CD4-positive, alpha-beta memory T cell (primary cell): ENCODE results near the gene COL23A1. TPM values are rescaled to one million over a fixed set of nuclear protein-coding genes. Genes with fewer than 3 reads are reported as not detected.

ENCODE experiments used
- CTCF ChIA-PET: fragments of 350-600 bp; sonication (Branson Sonifier 250); formaldehyde crosslinking; loops from one replicate; lab custom pipeline; 2021; ENCODE audit warnings: inconsistent platforms; ENCODE audit not compliant: partially characterized antibody; lab: Charles Lee
- POLR2A ChIA-PET: fragments of 350-600 bp; sonication (Branson Sonifier 250); formaldehyde crosslinking; loops from one replicate; lab custom pipeline; 2021; ENCODE audit not compliant: partially characterized antibody; lab: Charles Lee
- DNase-seq, 5 donors: peaks; one replicate each; pipeline versions ENCODE4 v3.0.0 to v3.0.0-alpha.2; 2020 to 2022; ENCODE audit warnings: mixed read lengths in 1 of 5
- H3K27ac ChIP-seq: one replicate; pipeline ENCODE4 v1.7.0; 2013; ENCODE audit warnings: low read depth, low read length
- H3K27me3 ChIP-seq: 2 replicates; pipeline ENCODE4 v1.7.0; 2013; ENCODE audit warnings: mild to moderate bottlenecking, low read length, moderate library complexity; ENCODE audit not compliant: insufficient read depth
- H3K36me3 ChIP-seq: 2 replicates; pipeline ENCODE4 v1.7.0; 2013; ENCODE audit warnings: mild to moderate bottlenecking, low read length, moderate library complexity; ENCODE audit not compliant: insufficient read depth
- H3K4me1 ChIP-seq: 2 replicates; pipeline ENCODE4 v1.7.0; 2013; ENCODE audit warnings: mild to moderate bottlenecking, low read length, moderate library complexity; ENCODE audit not compliant: insufficient read depth
- H3K4me3 ChIP-seq, 2 donors: one replicate each; pipeline ENCODE4 v1.7.0; 2013; ENCODE audit warnings: low read length in 2 of 2, mild to moderate bottlenecking in 1 of 2
- H3K9me3 ChIP-seq, 2 donors: one replicate each; pipeline ENCODE4 v1.7.0; 2013; ENCODE audit warnings: low read length in 2 of 2, control low read depth in 1 of 2; ENCODE audit not compliant: control insufficient read depth in 1 of 2
- H3K27ac Mint-ChIP-seq, 7 donors: one replicate each; pipeline ENCODE4 v1.8.0; 2020 to 2021; ENCODE audit warnings: mixed read lengths in 7 of 7, mild to moderate bottlenecking in 6 of 7, inconsistent platforms in 3 of 7, moderate library complexity in 3 of 7
- H3K27me3 Mint-ChIP-seq, 2 donors: one replicate each; pipeline ENCODE4 v1.8.0; 2020 to 2021; ENCODE audit warnings: mixed read lengths in 2 of 2
- H3K36me3 Mint-ChIP-seq, 2 donors: one replicate each; pipeline ENCODE4 v1.8.0; 2020 to 2021; ENCODE audit warnings: mixed read lengths in 2 of 2, inconsistent platforms in 1 of 2, mild to moderate bottlenecking in 1 of 2
- H3K4me1 Mint-ChIP-seq, 4 donors: one replicate each; pipeline ENCODE4 v1.8.0; 2020 to 2021; ENCODE audit warnings: mixed read lengths in 4 of 4, mild to moderate bottlenecking in 1 of 4
- H3K4me3 Mint-ChIP-seq, 8 donors: one replicate each; pipeline ENCODE4 v1.8.0; 2020 to 2021; ENCODE audit warnings: mixed read lengths in 8 of 8, mild to moderate bottlenecking in 7 of 8, moderate library complexity in 6 of 8, inconsistent platforms in 3 of 8
- H3K9me3 Mint-ChIP-seq, 8 donors: one replicate each; pipeline ENCODE4 v1.8.0; 2020 to 2021; ENCODE audit warnings: mixed read lengths in 8 of 8, mild to moderate bottlenecking in 5 of 8, inconsistent platforms in 3 of 8, moderate library complexity in 1 of 8
- intact Hi-C: fragments of 100-400 bp; cut with micrococcal nuclease; formaldehyde crosslinking; loops from one replicate; pipeline ENCODE4 v1.15.1; 2023
- polyA plus RNA-seq, 2 donors: library from polyadenylated mRNA; unstranded; fragments of 300-500 nt; fragmentation: Illumina TruSeq; gene quantifications; one replicate each; pipeline ENCODE4 v1.2.3, GENCODE V29; 2021
- total RNA-seq, 2 experiments: library from RNA; stranded (reverse); gene quantifications; one replicate each; pipeline ENCODE4 v1.2.3, GENCODE V29; 2021

The COL23A1 gene
- total and polyA plus RNA-seq, 4 experiments from 2014 or later, result 0.17 to 0.25 TPM; not detected in 2

GRCh38 chr5:178283520-178283919, 306.7 kb downstream of the COL23A1 start:
- Histone ChIP-seq H3K27ac (no peak overlapping the region), H3K4me3 (no peak overlapping the region), H3K27me3 (no peaks in the 10 kb centered on the region), H3K4me1 (no peaks in the 10 kb centered on the region), H3K36me3 (no peaks in the 10 kb centered on the region), H3K9me3 (peaks cover 0 to 5% of the 10 kb centered on the region in 2 donors)
- H3K27ac Mint-ChIP-seq, result no peak overlapping the region
- H3K36me3 Mint-ChIP-seq, result peaks cover 0 to 9% of the 10 kb centered on the region in 2 donors
- CTCF ChIA-PET, result interaction anchor here (1.0 to 1.4 kb wide), 4 partner anchors 9 to 267 kb away, joined by 3 to 4 read pairs (median 3); no protein-coding TSS in a partner anchor
- intact Hi-C loops, result no loop called here
- peaks cover 0 to 8% (median 0%) of the 10 kb centered on the region in 4 donors for H3K4me1 Mint-ChIP-seq
- H3K4me3 Mint-ChIP-seq, result no peak overlapping the region
- no peak for DNase-seq
- H3K9me3 Mint-ChIP-seq, result peaks cover 3 to 14% (median 11%) of the 10 kb centered on the region in 8 donors
- H3K27me3 Mint-ChIP-seq, result peaks cover 5 to 9% of the 10 kb centered on the region in 2 donors
- POLR2A ChIA-PET, result interaction anchor here (1.2 kb wide), 1 partner anchor 22 kb away, joined by 3 read pairs; no protein-coding TSS in a partner anchor

GRCh38 chr5:178282391-178282790, 307.8 kb downstream of the COL23A1 start:
- H3K36me3 ChIP-seq, result no peaks in the 10 kb centered on the region
- DNase-seq, result no peak
- H3K4me1 Mint-ChIP-seq, result peaks cover 0 to 8% (median 0%) of the 10 kb centered on the region in 4 donors
- intact Hi-C loops, result no loop called here
- H3K27ac Mint-ChIP-seq, result no peak overlapping the region
- peaks cover 3 to 14% (median 11%) of the 10 kb centered on the region in 8 donors for H3K9me3 Mint-ChIP-seq
- H3K27me3 ChIP-seq, result no peaks in the 10 kb centered on the region
- H3K27ac ChIP-seq, result no peak overlapping the region
- ChIA-PET POLR2A (no interaction called here), CTCF (interaction anchor here (1.1 kb wide), 1 partner anchor 20 kb away, joined by 3 read pairs; no protein-coding TSS in a partner anchor)
- H3K4me3 ChIP-seq, result no peak overlapping the region
- peaks cover 0 to 5% of the 10 kb centered on the region in 2 donors for H3K9me3 ChIP-seq
- peaks cover 0 to 9% of the 10 kb centered on the region in 2 donors for H3K36me3 Mint-ChIP-seq
- H3K4me3 Mint-ChIP-seq, result no peak overlapping the region
- H3K27me3 Mint-ChIP-seq, result peaks cover 5 to 9% of the 10 kb centered on the region in 2 donors
- H3K4me1 ChIP-seq, result no peaks in the 10 kb centered on the region

DNA sequence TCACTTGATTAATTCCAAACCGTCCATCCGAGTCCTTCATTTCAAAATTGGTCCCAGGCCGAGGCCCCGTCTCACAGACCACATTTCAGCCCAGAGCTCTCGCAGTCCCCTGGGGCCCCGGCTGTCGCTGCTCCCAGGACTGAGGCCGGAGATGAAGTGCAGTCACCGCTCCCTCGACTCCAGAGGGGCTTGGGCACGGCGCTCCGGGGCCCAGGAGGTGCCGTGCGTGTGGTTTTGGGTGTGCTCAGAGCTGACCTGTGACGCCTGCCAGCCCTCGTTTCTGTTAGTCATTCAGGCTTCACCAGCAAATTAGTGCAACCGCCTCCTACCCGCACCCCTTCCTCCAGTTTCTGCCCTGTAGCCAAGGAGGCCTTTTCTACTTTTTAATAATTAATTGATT, 308.9 kb downstream of the COL23A1 start:
- Mint-ChIP-seq H3K4me1 (peaks cover 0 to 8% (median 0%) of the 10 kb centered on the region in 4 donors), H3K9me3 (peaks cover 3 to 14% (median 11%) of the 10 kb centered on the region in 8 donors), H3K4me3 (no peak overlapping the region), H3K36me3 (peaks cover 0 to 9% of the 10 kb centered on the region in 2 donors), H3K27me3 (peaks cover 5 to 9% of the 10 kb centered on the region in 2 donors), H3K27ac (no peak overlapping the region)
- CTCF ChIA-PET, result interaction anchor here (1.1 to 1.4 kb wide), 2 partner anchors 10 to 28 kb away, joined by 3 to 9 read pairs; no protein-coding TSS in a partner anchor
- DNase-seq, result no peak
- Histone ChIP-seq H3K9me3 (peaks cover 0 to 5% of the 10 kb centered on the region in 2 donors), H3K27ac (no peak overlapping the region), H3K4me1 (no peaks in the 10 kb centered on the region), H3K27me3 (no peaks in the 10 kb centered on the region), H3K4me3 (no peak overlapping the region), H3K36me3 (no peaks in the 10 kb centered on the region)
- POLR2A ChIA-PET, result no interaction called here
- intact Hi-C loops, result no loop called here

- CTCF ChIA-PET, result interaction anchor here (0.8 to 1.8 kb wide), 4 partner anchors 9 to 271 kb away, joined by 3 to 9 read pairs (median 6); no protein-coding TSS in a partner anchor
- Mint-ChIP-seq H3K4me3 (no peak overlapping the region), H3K4me1 (peaks cover 0 to 8% (median 0%) of the 10 kb centered on the region in 4 donors), H3K9me3 (peaks cover 3 to 18% (median 13%) of the 10 kb centered on the region in 8 donors), H3K36me3 (peaks cover 0 to 9% of the 10 kb centered on the region in 2 donors), H3K27ac (no peak overlapping the region), H3K27me3 (peaks cover 5 to 9% of the 10 kb centered on the region in 2 donors)
- DNase-seq, result no peak
- H3K4me1 ChIP-seq, result no peaks in the 10 kb centered on the region
- no peak overlapping the region for H3K27ac ChIP-seq
- no peaks in the 10 kb centered on the region for H3K36me3 ChIP-seq
- intact Hi-C loops, result no loop called here
- no peak overlapping the region for H3K4me3 ChIP-seq
- no peaks in the 10 kb centered on the region for H3K27me3 ChIP-seq
- POLR2A ChIA-PET, result no interaction called here
- peaks cover 0 to 5% of the 10 kb centered on the region in 2 donors for H3K9me3 ChIP-seq
Observed at GRCh38 chr5:178280631-178281030, 309.6 kb downstream of the COL23A1 start.

DNA sequence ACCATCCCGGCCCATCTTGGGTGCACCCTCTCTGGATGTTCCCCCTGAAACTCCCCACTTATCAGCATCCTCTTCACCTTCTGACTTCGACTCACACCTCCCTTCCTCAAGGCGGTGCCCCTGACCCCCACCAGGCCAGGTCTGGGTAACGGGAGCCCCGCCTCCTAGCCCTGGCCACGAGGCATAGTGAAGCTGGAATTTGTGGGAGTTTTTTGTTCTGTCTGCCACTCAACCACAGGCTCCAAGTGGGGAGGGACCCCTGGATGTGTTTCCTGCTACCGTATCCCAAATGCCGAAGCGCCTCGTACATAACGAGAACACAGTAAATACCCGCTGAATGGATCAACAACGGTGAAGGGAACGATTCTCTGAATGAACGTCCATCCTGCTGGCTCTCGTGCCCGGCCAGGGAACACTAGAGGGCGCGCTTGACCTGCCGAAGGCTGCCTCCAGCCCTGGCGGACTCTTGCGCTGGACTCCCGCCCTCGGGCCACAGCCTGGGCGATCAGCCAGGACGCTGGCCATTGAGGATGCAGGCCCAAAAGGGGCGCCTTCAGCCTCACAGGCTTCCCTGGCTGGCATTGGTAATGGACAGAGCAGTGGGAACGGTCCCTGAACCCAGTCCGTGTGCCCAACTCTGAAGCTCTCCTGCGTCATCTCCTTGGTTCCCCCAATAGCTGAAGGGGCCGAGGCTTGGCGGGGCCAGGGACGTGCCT, 310.3 kb downstream of the COL23A1 start:
- peak in 4 of 5 donors; percentile 15 to 26 (median 22) for DNase-seq
- no peak overlapping the region for H3K27ac Mint-ChIP-seq
- Histone ChIP-seq H3K27me3 (no peaks in the 10 kb centered on the region), H3K4me3 (no peak overlapping the region), H3K4me1 (no peaks in the 10 kb centered on the region), H3K36me3 (no peaks in the 10 kb centered on the region), H3K27ac (no peak overlapping the region), H3K9me3 (peaks cover 0 to 5% of the 10 kb centered on the region in 2 donors)
- H3K9me3 Mint-ChIP-seq, result peaks cover 3 to 18% (median 13%) of the 10 kb centered on the region in 8 donors
- ChIA-PET POLR2A (no interaction called here), CTCF (interaction anchor here (0.8 to 1.8 kb wide), 4 partner anchors 8 to 272 kb away, joined by 3 to 9 read pairs (median 6); no protein-coding TSS in a partner anchor)
- H3K27me3 Mint-ChIP-seq, result peaks cover 5 to 9% of the 10 kb centered on the region in 2 donors
- H3K36me3 Mint-ChIP-seq, result peaks cover 0 to 9% of the 10 kb centered on the region in 2 donors
- intact Hi-C loops, result no loop called here
- no peak overlapping the region for H3K4me3 Mint-ChIP-seq
- H3K4me1 Mint-ChIP-seq, result peaks cover 0 to 8% (median 0%) of the 10 kb centered on the region in 4 donors

GRCh38 chr5:178279026-178279722, 311.0 kb downstream of the COL23A1 start:
- Histone ChIP-seq H3K27ac (no peak overlapping the region), H3K4me1 (no peaks in the 10 kb centered on the region), H3K27me3 (no peaks in the 10 kb centered on the region), H3K9me3 (peaks cover 0 to 5% of the 10 kb centered on the region in 2 donors), H3K4me3 (no peak overlapping the region), H3K36me3 (no peaks in the 10 kb centered on the region)
- DNase-seq, result no peak
- Mint-ChIP-seq H3K4me1 (peaks cover 0 to 8% (median 0%) of the 10 kb centered on the region in 4 donors), H3K27me3 (peaks cover 5 to 9% of the 10 kb centered on the region in 2 donors), H3K4me3 (no peak overlapping the region), H3K36me3 (peaks cover 0 to 9% of the 10 kb centered on the region in 2 donors), H3K27ac (no peak overlapping the region), H3K9me3 (peaks cover 3 to 15% (median 12%) of the 10 kb centered on the region in 8 donors)
- POLR2A ChIA-PET, result no interaction called here
- intact Hi-C loops, result no loop called here
- CTCF ChIA-PET, result interaction anchor here (0.6 to 1.8 kb wide), 3 partner anchors 268 to 275 kb away, joined by 3 to 9 read pairs (median 3); no protein-coding TSS in a partner anchor
